ENCODE results near the gene MACROD2. TPM values are rescaled to one million over a fixed set of nuclear protein-coding genes. Genes with fewer than 3 reads are reported as not detected.

Gene MACROD2
- total RNA-seq, 4 donors from 2014 or later = 10.0 to 24.0 (median 17.0) TPM

DNA sequence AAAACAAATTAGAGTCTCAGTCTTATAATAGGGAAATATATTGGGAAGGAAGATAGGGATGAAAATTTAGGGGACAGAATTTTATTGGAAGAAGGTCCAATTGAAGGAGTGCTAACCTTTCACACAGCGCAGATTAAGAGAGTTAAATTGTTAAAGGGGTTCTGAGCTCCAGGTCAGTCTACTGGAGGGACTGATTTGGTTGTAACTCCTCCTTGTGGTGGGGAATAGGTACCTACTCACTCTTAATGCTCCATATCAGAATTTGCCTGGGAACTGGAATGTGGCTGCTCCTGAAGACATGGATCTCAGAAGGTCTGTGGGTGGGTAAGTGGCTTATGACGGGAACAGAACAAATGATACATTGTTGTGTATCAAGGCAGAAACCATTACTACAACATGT lies 198.6 kb downstream of the MACROD2 start:
- no peak overlapping the region for H3K4me3 ChIP-seq (ENCODE audit: low read depth, poor library complexity, severe bottlenecking)
- intact Hi-C loops (cut with DNase I; ENCODE audit: low total_unique reads) = no loop called here
- DNase-seq (ENCODE audit: low spot score in 2 of 2) = no peak
- TF ChIP-seq POLR2A (IDR thresholded peaks at IDR 0.05) = no peak
- TF ChIP-seq, protein P1, sequence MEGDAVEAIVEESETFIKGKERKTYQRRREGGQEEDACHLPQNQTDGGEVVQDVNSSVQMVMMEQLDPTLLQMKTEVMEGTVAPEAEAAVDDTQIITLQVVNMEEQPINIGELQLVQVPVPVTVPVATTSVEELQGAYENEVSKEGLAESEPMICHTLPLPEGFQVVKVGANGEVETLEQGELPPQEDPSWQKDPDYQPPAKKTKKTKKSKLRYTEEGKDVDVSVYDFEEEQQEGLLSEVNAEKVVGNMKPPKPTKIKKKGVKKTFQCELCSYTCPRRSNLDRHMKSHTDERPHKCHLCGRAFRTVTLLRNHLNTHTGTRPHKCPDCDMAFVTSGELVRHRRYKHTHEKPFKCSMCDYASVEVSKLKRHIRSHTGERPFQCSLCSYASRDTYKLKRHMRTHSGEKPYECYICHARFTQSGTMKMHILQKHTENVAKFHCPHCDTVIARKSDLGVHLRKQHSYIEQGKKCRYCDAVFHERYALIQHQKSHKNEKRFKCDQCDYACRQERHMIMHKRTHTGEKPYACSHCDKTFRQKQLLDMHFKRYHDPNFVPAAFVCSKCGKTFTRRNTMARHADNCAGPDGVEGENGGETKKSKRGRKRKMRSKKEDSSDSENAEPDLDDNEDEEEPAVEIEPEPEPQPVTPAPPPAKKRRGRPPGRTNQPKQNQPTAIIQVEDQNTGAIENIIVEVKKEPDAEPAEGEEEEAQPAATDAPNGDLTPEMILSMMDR (IDR thresholded peaks at IDR 0.05) = no peak
- 90 to 92% methylated on average over 2 of the region's 2 CpGs for WGBS, 2 donors

DNA sequence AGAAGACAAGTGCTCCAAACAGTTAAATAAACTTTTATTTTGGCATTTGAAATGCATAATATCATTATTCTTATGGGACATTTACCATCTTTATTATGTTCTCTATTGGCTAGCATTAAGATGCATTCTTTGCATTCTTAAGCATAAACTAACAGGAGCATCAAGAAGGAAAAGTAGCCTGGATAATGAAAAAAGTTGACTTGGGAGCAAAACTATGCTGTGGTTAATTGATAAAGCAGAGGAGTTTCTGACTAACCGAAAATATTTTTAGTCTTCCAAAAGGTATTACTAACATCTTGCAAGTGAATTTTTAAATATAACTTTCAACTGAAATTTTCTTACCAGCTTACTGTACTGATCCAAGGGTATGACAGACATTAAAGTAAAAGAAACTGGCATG lies 201.8 kb downstream of the MACROD2 start:
- no peak for DNase-seq (ENCODE audit: low spot score in 2 of 2)
- TF ChIP-seq, protein P1 (IDR thresholded peaks at IDR 0.05) = no peak
- TF ChIP-seq POLR2A (IDR thresholded peaks at IDR 0.05) = no peak
- intact Hi-C loops (cut with DNase I; ENCODE audit: low total_unique reads) = no loop called here
- no peak overlapping the region for H3K4me3 ChIP-seq (ENCODE audit: low read depth, poor library complexity, severe bottlenecking)
- WGBS, 2 donors = 83 to 85% methylated on average over 1 of the region's 1 CpG

DNA sequence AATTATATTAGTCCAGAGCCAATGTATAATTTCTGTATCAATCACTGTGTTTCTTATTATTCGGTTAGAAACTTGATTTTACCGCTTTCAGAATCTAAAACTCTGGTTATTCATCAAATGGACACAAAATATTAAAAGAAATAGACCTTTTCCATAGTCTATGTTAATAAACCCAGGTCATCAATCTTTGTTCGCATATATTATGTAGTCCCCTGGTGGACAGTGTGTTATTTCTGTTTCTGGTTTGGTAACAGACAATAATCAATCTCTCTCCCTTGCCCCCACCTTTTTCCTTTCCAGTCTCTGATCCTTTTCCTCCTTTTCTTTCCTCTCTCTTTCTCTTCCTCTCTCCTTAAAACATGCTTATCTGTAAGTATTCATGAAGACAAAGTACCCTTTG lies 203.1 kb downstream of the MACROD2 start:
- WGBS, 2 donors = 78 to 92% methylated on average over 3 of the region's 3 CpGs
- H3K4me3 ChIP-seq (ENCODE audit: low read depth, poor library complexity, severe bottlenecking) = no peak overlapping the region
- TF ChIP-seq, protein P1 (IDR thresholded peaks at IDR 0.05) = no peak
- TF ChIP-seq POLR2A (IDR thresholded peaks at IDR 0.05) = no peak
- no peak for DNase-seq (ENCODE audit: low spot score in 2 of 2)
- intact Hi-C loops (cut with DNase I; ENCODE audit: low total_unique reads) = no loop called here

DNA sequence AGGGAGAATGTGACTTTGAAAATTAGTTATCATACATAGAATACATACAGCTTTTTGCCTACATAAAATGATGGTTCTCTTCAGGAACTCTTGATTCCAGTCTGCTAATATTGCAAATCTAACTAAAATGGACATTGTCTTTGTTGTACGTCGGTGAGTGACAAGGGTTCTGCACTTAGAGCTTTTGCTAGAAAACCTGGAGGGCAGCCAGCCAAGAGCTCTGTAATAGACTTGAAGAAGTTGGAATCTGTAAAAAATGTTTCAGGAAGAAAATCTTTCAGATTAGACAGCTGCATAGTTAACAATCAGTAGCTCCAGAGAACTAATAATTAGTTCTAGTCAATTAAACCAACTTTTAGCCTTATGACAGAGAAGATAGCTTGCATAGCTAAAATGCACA lies 203.8 kb downstream of the MACROD2 start:
- WGBS, 2 donors = 63 to 68% methylated on average over 2 of the region's 2 CpGs
- no peak for DNase-seq (ENCODE audit: low spot score in 2 of 2)
- intact Hi-C loops (cut with DNase I; ENCODE audit: low total_unique reads) = no loop called here
- H3K4me3 ChIP-seq (ENCODE audit: low read depth, poor library complexity, severe bottlenecking) = no peak overlapping the region
- TF ChIP-seq, protein P1 (IDR thresholded peaks at IDR 0.05) = no peak
- TF ChIP-seq POLR2A (IDR thresholded peaks at IDR 0.05) = no peak

DNA sequence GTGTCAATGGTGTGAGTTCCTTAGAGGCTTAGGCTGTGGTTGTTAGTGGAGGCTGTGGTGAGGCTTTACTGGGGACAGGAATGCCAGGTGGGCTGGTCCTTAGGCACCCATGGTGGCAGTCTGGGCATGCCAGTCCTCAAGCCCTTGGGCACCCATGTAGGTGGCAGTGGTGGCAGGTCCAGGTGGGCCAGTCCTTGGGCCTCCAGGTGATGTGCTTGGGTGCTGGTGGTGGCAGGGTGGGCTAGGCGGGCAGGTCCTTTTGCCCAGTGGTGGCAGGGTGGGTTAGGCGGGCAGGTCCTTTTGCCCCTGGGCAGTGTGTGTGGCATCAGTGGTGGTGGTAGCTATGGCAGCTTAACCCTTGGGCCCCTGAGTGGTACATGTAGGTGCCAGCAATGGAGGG lies 208.3 kb downstream of the MACROD2 start:
- WGBS, 2 donors = 100% methylated on average over 2 of the region's 2 CpGs

DNA sequence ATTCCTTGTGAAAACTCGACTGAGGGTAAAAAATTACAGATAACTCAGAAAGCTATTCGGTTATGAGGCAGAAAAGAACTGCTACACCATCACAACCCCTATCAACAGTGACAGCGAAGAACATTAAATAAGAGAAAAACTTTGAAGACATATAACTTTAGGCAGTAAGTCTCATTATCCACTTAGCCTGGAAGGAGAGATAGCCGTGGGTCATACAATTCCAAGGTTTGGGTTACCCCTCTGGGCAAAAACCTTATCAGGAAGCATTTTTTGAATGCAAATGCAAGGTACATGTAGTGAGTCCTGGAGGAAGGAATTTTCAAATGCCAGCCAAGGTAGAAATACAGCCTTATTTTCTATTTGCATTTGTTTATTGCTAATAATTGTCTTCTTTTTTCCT lies 212.3 kb downstream of the MACROD2 start:
- TF ChIP-seq, protein P1 (IDR thresholded peaks at IDR 0.05) = no peak
- TF ChIP-seq POLR2A (IDR thresholded peaks at IDR 0.05) = no peak
- WGBS, 2 donors = 44 to 46% methylated on average over 4 of the region's 4 CpGs
- no peak overlapping the region for H3K4me3 ChIP-seq (ENCODE audit: low read depth, poor library complexity, severe bottlenecking)
- DNase-seq (ENCODE audit: low spot score in 2 of 2) = no peak
- intact Hi-C loops (cut with DNase I; ENCODE audit: low total_unique reads) = no loop called here

More for the DNA sequence above, 208.3 kb downstream of the MACROD2 start:
- DNase-seq (ENCODE audit: low spot score in 2 of 2) = no peak
- intact Hi-C loops (cut with DNase I; ENCODE audit: low total_unique reads) = no loop called here
- no peak overlapping the region for H3K4me3 ChIP-seq (ENCODE audit: low read depth, poor library complexity, severe bottlenecking)
- TF ChIP-seq, protein P1 (IDR thresholded peaks at IDR 0.05) = no peak
- TF ChIP-seq POLR2A (IDR thresholded peaks at IDR 0.05) = no peak
